SJSA1 (cell line): ENCODE results near the gene MT1H. TPM values are rescaled to one million over a fixed set of nuclear protein-coding genes. Genes with fewer than 3 reads are reported as not detected.
"Not testable (repeated sequence)": the region's sequence is repeated elsewhere in the genome, so short reads cannot be mapped to it uniquely, and the experiment has no call there.

Experiments used
- DNase-seq, 2 experiments: peaks; one replicate each; pipeline ENCODE4 v3.0.0-alpha.2; 2015 to 2020; ENCODE audit warnings: low spot score in 2 of 2, low read depth in 1 of 2
- H3K27ac ChIP-seq: fragments of 250-450 bp; sonication (Bioruptor Pico); 2 replicates; pipeline ENCODE4 v1.5.1; 2020; ENCODE audit warnings: mild to moderate bottlenecking, moderate library complexity
- H3K27me3 ChIP-seq: fragments of 250-450 bp; sonication (Bioruptor Pico); replicated peaks from 2 replicates; pipeline ENCODE4 v1.5.1; 2020; ENCODE audit warnings: mild to moderate bottlenecking, moderate library complexity
- H3K36me3 ChIP-seq: fragments of 250-450 bp; sonication (Bioruptor Pico); 2 replicates; pipeline ENCODE4 v1.5.1; 2020; ENCODE audit warnings: mild to moderate bottlenecking
- H3K4me1 ChIP-seq: fragments of 250-450 bp; sonication (Bioruptor Pico); replicated peaks from 2 replicates; pipeline ENCODE4 v1.6.1; 2021; ENCODE audit warnings: mild to moderate bottlenecking
- H3K4me3 ChIP-seq: fragments of 250-450 bp; sonication (Bioruptor Pico); 2 replicates; pipeline ENCODE4 v1.5.1; 2020; ENCODE audit warnings: mild to moderate bottlenecking
- H3K9me3 ChIP-seq: fragments of 250-450 bp; sonication (Bioruptor Pico); replicated peaks from 2 replicates; pipeline ENCODE4 v1.5.1; 2020; ENCODE audit warnings: mild to moderate bottlenecking
- total RNA-seq: library from RNA; depleted of rRNA; stranded (reverse); fragments of >200 nt; shearing (Covaris generic); gene quantifications from 2 replicates; pipeline ENCODE4 v1.2.3, GENCODE V29; 2014; rRNA removed

The MT1H gene
- total RNA-seq, result not detected in 2 replicates

- no peak for DNase-seq
- H3K4me1 ChIP-seq, result no peaks in the 10 kb centered on the region
- no peak within 1 kb of the TSS for H3K27ac ChIP-seq
- peaks cover 51% of the 10 kb centered on the region for H3K27me3 ChIP-seq
- H3K9me3 ChIP-seq, result no peaks in the 10 kb centered on the region
- H3K4me3 ChIP-seq, result no peak within 1 kb of the TSS
- H3K36me3 ChIP-seq, result no peaks in the 10 kb centered on the region
These were observed at the start of gene MT1H for GRCh38 chr16:56669005-56669839. MT1H (plus strand) TSS chr16:56669814; CDS start chr16:56669885, 71 bp downstream.

- DNase-seq, result no peak
- Histone ChIP-seq H3K27me3 (no peaks in the 10 kb centered on the region; the same call in 1 of the 2 replicates), H3K4me1 (peaks cover 6% of the 10 kb centered on the region), H3K4me3 (no peak overlapping the region), H3K27ac (no peak overlapping the region), H3K36me3 (no peaks in the 10 kb centered on the region), H3K9me3 (no peaks in the 10 kb centered on the region)
These were observed 49.2 kb upstream of the MT1H start for GRCh38 chr16:56620339-56620897.

GRCh38 chr16:56621665-56622445, 47.8 kb upstream of the MT1H start:
- not testable (repeated sequence) for H3K27me3 ChIP-seq, H3K9me3 ChIP-seq, DNase-seq, H3K4me3 ChIP-seq, H3K27ac ChIP-seq, H3K36me3 ChIP-seq
- H3K4me1 ChIP-seq, result peaks cover 12% of the 10 kb centered on the region

- H3K27ac ChIP-seq, H3K4me3 ChIP-seq, H3K27me3 ChIP-seq, DNase-seq, H3K36me3 ChIP-seq, H3K9me3 ChIP-seq: not testable (repeated sequence)
- peaks cover 20% of the 10 kb centered on the region for H3K4me1 ChIP-seq
These were observed 46.4 kb upstream of the MT1H start for GRCh38 chr16:56623184-56623583.

GRCh38 chr16:56623637-56624036, 46.0 kb upstream of the MT1H start:
- DNase-seq, result no peak
- H3K27me3 ChIP-seq, result no peaks in the 10 kb centered on the region; the same call in 1 of the 2 replicates
- no peaks in the 10 kb centered on the region; the same call in 1 of the 2 replicates for H3K36me3 ChIP-seq
- H3K4me1 ChIP-seq, result peaks cover 20% of the 10 kb centered on the region
- no peak overlapping the region for H3K4me3 ChIP-seq
- H3K9me3 ChIP-seq, result no peaks in the 10 kb centered on the region
- H3K27ac ChIP-seq, result no peak overlapping the region

GRCh38 chr16:56625140-56625942, 44.3 kb upstream of the MT1H start, which contains the start of gene MT1E:
MT1E (plus strand) TSS chr16:56625781; CDS start chr16:56625852, 71 bp downstream.
- Histone ChIP-seq H3K27ac (peak within 1 kb of the TSS; percentile 36), H3K9me3 (no peaks in the 10 kb centered on the region), H3K27me3 (no peaks in the 10 kb centered on the region; the same call in 1 of the 2 replicates), H3K36me3 (no peaks in the 10 kb centered on the region; the same call in 1 of the 2 replicates), H3K4me3 (peak within 1 kb of the TSS; percentile 42), H3K4me1 (peaks cover 20% of the 10 kb centered on the region)
- DNase-seq, result peak in 1 of 2 experiments; percentile 41

GRCh38 chr16:56625943-56626654, 43.5 kb upstream of the MT1H start:
- Histone ChIP-seq H3K36me3 (no peaks in the 10 kb centered on the region; the same call in 1 of the 2 replicates), H3K9me3 (no peaks in the 10 kb centered on the region), H3K27ac (peak overlapping the region; percentile 36), H3K27me3 (no peaks in the 10 kb centered on the region; the same call in 1 of the 2 replicates), H3K4me1 (peaks cover 20% of the 10 kb centered on the region), H3K4me3 (peak overlapping the region; percentile 42)
- DNase-seq, result no peak

GRCh38 chr16:56626685-56627084, 42.9 kb upstream of the MT1H start:
- Histone ChIP-seq H3K4me1 (peaks cover 20% of the 10 kb centered on the region), H3K27ac (peak overlapping the region; percentile 66), H3K9me3 (no peaks in the 10 kb centered on the region), H3K27me3 (no peaks in the 10 kb centered on the region; the same call in 1 of the 2 replicates), H3K36me3 (no peaks in the 10 kb centered on the region; the same call in 1 of the 2 replicates), H3K4me3 (peak overlapping the region; percentile 42; the same call in 1 of the 2 replicates)
- DNase-seq, result peak in 1 of 2 experiments; percentile 20

- DNase-seq, result no peak
- Histone ChIP-seq H3K9me3 (no peaks in the 10 kb centered on the region), H3K36me3 (no peaks in the 10 kb centered on the region; the same call in 1 of the 2 replicates), H3K27ac (no peak overlapping the region), H3K4me1 (peaks cover 27% of the 10 kb centered on the region), H3K27me3 (no peaks in the 10 kb centered on the region; the same call in none of the 2 replicates), H3K4me3 (no peak overlapping the region)
These were observed 40.9 kb upstream of the MT1H start for GRCh38 chr16:56628486-56629350.

- H3K9me3 ChIP-seq, result no peaks in the 10 kb centered on the region
- H3K27ac ChIP-seq, result no peak overlapping the region
- DNase-seq, result no peak
- no peaks in the 10 kb centered on the region; the same call in 1 of the 2 replicates for H3K36me3 ChIP-seq
- H3K27me3 ChIP-seq, result no peaks in the 10 kb centered on the region; the same call in 1 of the 2 replicates
- H3K4me3 ChIP-seq, result no peak overlapping the region
- H3K4me1 ChIP-seq, result peaks cover 27% of the 10 kb centered on the region
These were observed 40.1 kb upstream of the MT1H start for GRCh38 chr16:56629531-56629930.

GRCh38 chr16:56630134-56630533, 39.5 kb upstream of the MT1H start:
- Histone ChIP-seq H3K4me3 (no peak overlapping the region), H3K9me3 (no peaks in the 10 kb centered on the region), H3K27me3 (no peaks in the 10 kb centered on the region; the same call in 1 of the 2 replicates), H3K4me1 (peaks cover 25% of the 10 kb centered on the region), H3K36me3 (no peaks in the 10 kb centered on the region; the same call in 1 of the 2 replicates), H3K27ac (no peak overlapping the region)
- no peak for DNase-seq
